ENCODE results near the gene DLGAP4.

- TF ChIP-seq EZH2 (optimal IDR thresholded peaks at IDR 0.05; ENCODE audit: low read depth, low read length) (no peak), CTCF (IDR thresholded peaks at IDR 0.05; ENCODE audit: low read length) (no peak), EZH2phosphoT487 (IDR thresholded peaks at IDR 0.05; ENCODE audit: low read length) (no peak)
Measured at GRCh38 chr20:36352843-36353553, 46.9 kb downstream of the DLGAP4 start.
